Left ventricle myocardium inferior (tissue), 1 donor: ENCODE results near the gene PDZD2. TPM values are rescaled to one million over a fixed set of nuclear protein-coding genes. Genes with fewer than 3 reads are reported as not detected.
A peak's percentile ranks its signal among the peaks of the same experiment; 100 is the strongest.

Experiments
- DNase-seq: peaks from one replicate; pipeline ENCODE4 v3.0.0-alpha.2; 2020
- H3K27ac ChIP-seq: fragments of 200-600 bp; replicated peaks from 2 replicates; pipeline ENCODE4 v1.8.0; 2021
- H3K27me3 ChIP-seq: fragments of 200-600 bp; 2 replicates; pipeline ENCODE4 v1.8.0; 2021; ENCODE audit warnings: low read depth
- H3K36me3 ChIP-seq: fragments of 200-600 bp; 2 replicates; pipeline ENCODE4 v1.8.0; 2021
- H3K4me1 ChIP-seq: fragments of 200-600 bp; 2 replicates; pipeline ENCODE4 v1.8.0; 2021
- H3K4me3 ChIP-seq: fragments of 200-600 bp; 2 replicates; pipeline ENCODE4 v1.8.0; 2021; ENCODE audit warnings: mild to moderate bottlenecking, moderate library complexity
- H3K9me3 ChIP-seq: fragments of 200-600 bp; replicated peaks from 2 replicates; pipeline ENCODE4 v1.8.0; 2021
- CTCF ChIP-seq: fragments of 200-600 bp; IDR thresholded peaks from 2 replicates; pipeline ENCODE4 v1.8.0; 2021; ENCODE audit warnings: antibody characterized with exemption, mild to moderate bottlenecking, borderline replicate concordance
- intact Hi-C: fragments of 100-400 bp; cut with micrococcal nuclease; formaldehyde crosslinking; loops from one replicate; pipeline ENCODE4 v1.11.0; 2022
- total RNA-seq: library from RNA; stranded (reverse); fragmentation: NEBNext Ultra II Directional; extraction: Animal tissue kit (Norgen Biotek cat#: 25700); gene quantifications from one replicate; pipeline ENCODE4 v1.2.1, GENCODE V29; 2021
- donor health status: DM: no; HTN: yes; CAD: no; lungs with severe emphysema.

Gene PDZD2
- total RNA-seq, 1 donor from 2014 or later = 120 TPM

GRCh38 chr5:32130865-32131264, 491.9 kb downstream of the PDZD2 start:
- H3K9me3 ChIP-seq = no peaks in the 10 kb centered on the region
- peaks cover 33% of the 10 kb centered on the region for H3K36me3 ChIP-seq
- H3K27me3 ChIP-seq = no peaks in the 10 kb centered on the region
- H3K27ac ChIP-seq = peak overlapping the region; percentile 1
- intact Hi-C loops = no loop called here
- no peak for DNase-seq
- H3K4me1 ChIP-seq = peaks cover 85% of the 10 kb centered on the region
- no peak overlapping the region for H3K4me3 ChIP-seq
- no peak for TF ChIP-seq CTCF

- intact Hi-C loops = no loop called here
- no peak overlapping the region for H3K4me3 ChIP-seq
- no peaks in the 10 kb centered on the region for H3K9me3 ChIP-seq
- TF ChIP-seq CTCF = no peak
- H3K27ac ChIP-seq = no peak overlapping the region
- no peak for DNase-seq
- H3K27me3 ChIP-seq = no peaks in the 10 kb centered on the region
- peaks cover 26% of the 10 kb centered on the region for H3K36me3 ChIP-seq
- H3K4me1 ChIP-seq = peaks cover 81% of the 10 kb centered on the region
Observed at GRCh38 chr5:32131604-32132003, 492.7 kb downstream of the PDZD2 start.

GRCh38 chr5:32132757-32133156, 493.8 kb downstream of the PDZD2 start:
- Histone ChIP-seq H3K36me3 (peaks cover 26% of the 10 kb centered on the region), H3K9me3 (no peaks in the 10 kb centered on the region), H3K4me1 (peaks cover 69% of the 10 kb centered on the region), H3K4me3 (no peak overlapping the region), H3K27ac (no peak overlapping the region), H3K27me3 (no peaks in the 10 kb centered on the region)
- no peak for TF ChIP-seq CTCF
- intact Hi-C loops = no loop called here
- no peak for DNase-seq

GRCh38 chr5:32135086-32135485, 496.2 kb downstream of the PDZD2 start:
- no peak for TF ChIP-seq CTCF
- peaks cover 49% of the 10 kb centered on the region for H3K4me1 ChIP-seq
- DNase-seq = no peak
- intact Hi-C loops = no loop called here
- H3K36me3 ChIP-seq = peaks cover 22% of the 10 kb centered on the region
- no peak overlapping the region for H3K27ac ChIP-seq
- H3K9me3 ChIP-seq = no peaks in the 10 kb centered on the region
- no peaks in the 10 kb centered on the region for H3K27me3 ChIP-seq
- H3K4me3 ChIP-seq = no peak overlapping the region

GRCh38 chr5:32136342-32136741, 497.4 kb downstream of the PDZD2 start:
- intact Hi-C loops = no loop called here
- Histone ChIP-seq H3K27ac (no peak overlapping the region), H3K27me3 (no peaks in the 10 kb centered on the region), H3K4me1 (peaks cover 36% of the 10 kb centered on the region), H3K36me3 (peaks cover 22% of the 10 kb centered on the region), H3K9me3 (no peaks in the 10 kb centered on the region), H3K4me3 (no peak overlapping the region)
- TF ChIP-seq CTCF = no peak
- no peak for DNase-seq
